NCI-H1092 (cell line): ENCODE data around the gene LRRC42.

ENCODE experiments used
- DNase-seq: peaks from one replicate; lab custom pipeline; 2025; lab: John Stamatoyannopoulos, UW

LRRC42 gene

GRCh38 chr1:54004481-54005049, 58.4 kb downstream of the LRRC42 start:
- DNase-seq, result no peak

- DNase-seq, result no peak
Observed at GRCh38 chr1:54006508-54006907, 60.4 kb downstream of the LRRC42 start.

DNA sequence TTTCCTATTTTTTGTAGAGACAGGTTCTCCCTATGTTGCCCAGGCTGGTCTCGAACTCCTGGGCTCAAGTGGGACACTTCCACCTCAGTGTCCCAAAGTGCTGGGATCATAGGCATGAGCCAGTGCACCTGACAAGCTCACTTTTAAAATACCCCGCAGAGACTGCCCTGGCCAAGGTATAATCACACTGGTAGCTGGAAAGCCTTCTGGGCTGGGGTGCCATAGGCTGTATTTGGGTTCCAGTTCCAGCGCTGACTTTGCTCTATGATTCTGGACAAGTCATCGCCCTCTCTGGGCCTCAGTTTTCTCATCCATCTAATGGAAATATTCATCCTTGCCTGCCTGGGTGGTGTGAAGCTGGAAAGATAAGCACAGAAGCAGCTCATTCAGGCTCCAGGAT, 61.5 kb downstream of the LRRC42 start:
- no peak for DNase-seq

DNA sequence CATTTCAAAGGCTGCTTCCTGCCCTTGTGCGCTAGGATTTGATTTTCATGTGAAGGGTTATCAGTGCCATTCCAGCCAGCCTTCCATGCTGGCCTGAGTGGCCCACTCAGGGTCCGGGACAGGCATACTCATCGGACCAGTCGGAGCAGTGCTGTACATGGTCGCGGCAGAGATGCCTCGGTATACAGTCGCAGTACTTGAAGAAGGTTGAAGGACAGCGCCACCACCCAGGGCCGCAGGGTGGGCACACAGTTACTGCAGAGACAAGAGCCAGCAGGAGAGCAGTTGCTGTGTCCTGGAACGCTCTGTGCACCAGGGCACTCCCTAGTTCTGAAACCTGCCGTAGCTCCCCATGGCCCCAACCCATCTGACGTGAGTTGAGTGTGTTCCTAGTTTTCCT, 62.7 kb downstream of the LRRC42 start:
- DNase-seq, result no peak

GRCh38 chr1:54009406-54009805, 63.3 kb downstream of the LRRC42 start:
- DNase-seq, result no peak

DNA sequence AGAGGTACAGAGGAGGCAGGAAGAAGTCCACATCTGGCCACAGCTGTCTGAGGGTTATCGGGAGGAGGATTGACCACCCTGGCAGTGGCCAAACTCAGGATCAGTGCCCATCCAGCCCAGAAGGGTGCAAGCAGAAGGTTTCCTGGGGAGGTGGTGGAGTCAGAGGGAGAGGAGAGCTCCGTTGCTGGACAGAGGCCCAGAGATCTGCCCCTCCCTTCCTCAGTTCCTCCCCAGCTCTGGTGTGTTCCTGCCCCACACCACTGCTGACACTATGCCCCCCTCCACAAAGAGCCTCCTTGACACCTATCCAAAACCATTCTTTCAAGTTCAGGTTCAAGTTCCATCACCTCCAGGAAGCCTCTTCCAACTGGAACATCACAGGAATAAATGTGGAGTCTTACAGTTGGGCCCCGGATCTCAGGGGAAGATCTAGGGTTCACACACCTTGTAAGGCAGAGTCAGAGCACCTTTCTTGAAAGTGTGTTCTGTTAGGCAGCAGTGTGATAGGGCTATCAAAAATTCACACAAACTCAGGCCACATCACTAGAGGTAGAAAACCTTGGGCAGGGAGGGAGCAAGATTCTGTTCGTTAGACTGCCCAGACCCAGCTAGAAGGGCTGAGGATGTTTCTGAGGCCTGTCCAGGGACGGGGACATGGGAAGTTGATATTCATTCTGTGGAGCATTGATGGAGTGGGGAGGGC, 64.4 kb downstream of the LRRC42 start:
- DNase-seq, result no peak

DNA sequence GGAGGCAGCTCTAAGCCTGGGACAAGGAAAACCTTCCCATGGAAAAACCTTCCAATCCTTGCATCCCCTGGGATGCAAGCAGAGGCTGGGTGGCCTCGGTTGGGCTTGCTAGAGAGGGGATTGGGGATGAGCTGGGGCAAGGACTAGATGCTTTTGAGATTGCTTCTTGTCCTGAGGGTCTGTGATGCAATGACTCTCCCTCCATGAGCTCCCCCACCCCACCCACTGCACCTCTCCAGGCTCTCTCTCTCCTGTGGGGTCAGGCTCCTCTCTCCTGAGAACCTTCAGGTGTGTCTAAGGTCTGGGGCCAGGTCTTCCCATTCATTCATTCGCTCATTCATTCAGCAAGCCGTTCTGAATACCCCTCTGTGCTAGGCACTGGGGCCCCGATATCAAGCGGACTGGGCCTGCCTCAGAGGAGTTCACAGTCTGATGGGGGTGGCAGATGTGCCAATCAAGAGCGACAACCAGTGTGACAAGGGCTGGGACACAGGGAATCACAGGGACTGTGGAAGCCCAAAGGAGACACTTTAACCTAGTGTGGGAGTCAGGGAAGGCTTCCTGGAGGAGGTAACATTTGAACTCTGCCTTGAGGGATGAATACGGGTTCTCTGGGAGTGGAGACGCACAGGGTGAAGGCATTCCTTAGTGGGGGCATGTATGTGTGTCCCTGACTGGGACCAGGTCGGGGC, 65.3 kb downstream of the LRRC42 start:
- DNase-seq, result no peak

DNA sequence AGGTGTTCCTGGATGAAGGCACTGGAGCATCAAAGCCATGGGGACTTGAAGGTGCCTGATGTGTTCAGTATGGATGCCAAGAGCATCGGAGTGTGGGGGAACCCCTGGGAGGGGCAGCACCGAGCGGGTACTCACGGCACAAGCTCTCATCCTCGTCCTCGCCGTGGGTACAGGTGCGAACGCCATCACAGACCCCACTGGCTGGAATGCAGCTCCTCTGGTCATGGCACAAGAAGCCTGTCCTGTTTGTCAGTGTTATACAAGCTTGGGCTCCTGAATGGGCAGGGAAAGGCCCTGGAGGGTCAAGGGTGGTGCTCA, 65.8 kb downstream of the LRRC42 start:
- DNase-seq, result no peak

DNA sequence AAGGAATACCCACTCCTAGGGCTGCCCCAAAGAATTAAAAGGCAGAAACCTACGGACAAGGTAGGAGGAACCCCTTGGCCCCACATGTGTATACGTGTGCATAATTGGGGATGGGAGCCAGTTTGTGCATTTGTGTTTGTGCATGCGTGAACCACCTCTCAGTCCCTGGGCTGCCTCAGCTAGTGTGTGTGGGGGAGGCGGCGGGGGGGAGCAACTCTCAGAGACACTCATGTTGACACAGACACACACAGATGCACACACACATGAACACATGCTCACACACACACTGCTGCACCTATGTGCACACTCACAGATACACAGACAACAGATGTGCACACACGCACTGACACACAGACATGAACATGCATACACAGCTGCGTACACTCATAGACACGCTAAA, 66.7 kb downstream of the LRRC42 start:
- DNase-seq, result no peak

DNA sequence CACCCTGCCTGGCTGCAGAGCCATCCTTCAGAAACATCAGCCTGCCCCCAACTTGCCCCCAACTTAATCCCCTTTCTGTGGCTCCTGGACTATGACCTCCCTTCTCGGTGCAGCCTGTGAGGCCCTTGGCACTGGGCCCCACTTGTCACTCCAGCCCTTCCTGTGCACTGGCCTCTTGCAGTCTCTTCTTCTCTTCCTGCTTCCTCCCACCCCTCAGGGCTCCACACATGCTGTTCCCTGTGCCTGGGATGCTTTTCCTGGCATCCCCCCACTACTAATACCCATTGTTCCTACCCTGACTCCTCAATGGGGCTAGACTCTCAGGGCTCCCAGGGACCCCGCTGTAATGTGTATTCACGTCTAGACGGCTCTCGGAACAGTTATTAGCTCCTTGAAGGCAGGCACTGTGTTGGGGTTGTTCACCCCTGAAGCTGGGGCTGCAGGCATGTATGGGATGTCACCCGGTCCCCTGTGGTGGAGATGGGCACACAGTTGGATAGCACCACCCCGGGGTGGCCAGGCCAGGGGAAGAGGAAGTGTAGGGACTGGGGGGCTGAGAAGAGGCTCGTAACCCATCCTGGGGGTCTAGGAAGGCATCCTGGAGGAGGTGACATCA, 67.4 kb downstream of the LRRC42 start:
- no peak for DNase-seq

- DNase-seq, result no peak
Observed at GRCh38 chr1:54014009-54014629, 68.0 kb downstream of the LRRC42 start.

GRCh38 chr1:54016343-54017282, 70.5 kb downstream of the LRRC42 start:
- DNase-seq, result no peak
